GM18511 (cell line): Measurements from ENCODE around the gene PARD3B.

ENCODE experiments used
- ATAC-seq: cut with Tn5 transposase; IDR thresholded peaks from one replicate; pipeline ENCODE4 v1.9.1; 2021; ENCODE audit warnings: mild to moderate bottlenecking, moderate library complexity; ENCODE audit not compliant: unreplicated experiment

Gene PARD3B

GRCh38 chr2:205656461-205656860, 1111.2 kb downstream of the PARD3B start:
- ATAC-seq, result no peak

GRCh38 chr2:205656941-205657340, 1111.7 kb downstream of the PARD3B start:
- ATAC-seq, result no peak

- no peak for ATAC-seq
These were observed 1112.3 kb downstream of the PARD3B start for GRCh38 chr2:205657579-205657978.

DNA sequence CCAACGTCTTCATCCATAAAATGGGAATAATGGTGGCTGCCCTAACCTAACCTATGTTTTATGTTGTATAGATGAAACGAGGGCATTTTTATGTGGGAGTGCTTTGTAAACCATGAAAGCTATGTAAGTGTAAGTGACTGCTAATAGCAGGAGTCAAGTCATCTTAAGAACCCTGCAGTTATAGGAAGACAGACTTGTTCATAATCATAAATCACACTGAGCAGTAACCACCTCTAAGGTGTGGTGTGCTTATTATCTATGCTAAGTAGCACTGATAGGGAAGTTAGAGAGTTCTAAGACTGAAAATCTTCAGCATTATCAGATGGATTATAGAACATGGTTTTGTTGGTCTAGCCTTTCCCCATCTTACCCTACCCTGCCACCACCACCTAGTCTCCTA, 1112.8 kb downstream of the PARD3B start:
- no peak for ATAC-seq

- ATAC-seq, result no peak
These were observed 1113.3 kb downstream of the PARD3B start for GRCh38 chr2:205658572-205658971.

DNA sequence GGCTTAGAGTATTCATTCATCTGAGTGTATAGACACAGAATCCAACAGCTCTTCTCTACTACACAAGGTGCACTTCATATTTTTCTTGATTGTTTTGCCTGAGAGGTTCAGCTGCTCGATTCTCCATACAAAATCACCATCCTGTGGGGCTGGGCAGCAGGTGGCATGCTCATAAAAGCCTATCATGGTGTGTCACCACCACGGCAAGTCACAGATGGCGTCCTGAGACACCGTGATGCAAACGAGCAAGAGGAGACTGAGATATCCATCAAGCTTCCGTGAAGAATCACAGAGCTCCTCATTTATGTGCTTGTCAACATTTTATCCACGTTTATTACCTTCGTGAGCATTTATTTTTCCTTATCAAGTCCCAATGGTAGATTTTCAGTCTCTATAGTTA, 1114.6 kb downstream of the PARD3B start:
- no peak for ATAC-seq

DNA sequence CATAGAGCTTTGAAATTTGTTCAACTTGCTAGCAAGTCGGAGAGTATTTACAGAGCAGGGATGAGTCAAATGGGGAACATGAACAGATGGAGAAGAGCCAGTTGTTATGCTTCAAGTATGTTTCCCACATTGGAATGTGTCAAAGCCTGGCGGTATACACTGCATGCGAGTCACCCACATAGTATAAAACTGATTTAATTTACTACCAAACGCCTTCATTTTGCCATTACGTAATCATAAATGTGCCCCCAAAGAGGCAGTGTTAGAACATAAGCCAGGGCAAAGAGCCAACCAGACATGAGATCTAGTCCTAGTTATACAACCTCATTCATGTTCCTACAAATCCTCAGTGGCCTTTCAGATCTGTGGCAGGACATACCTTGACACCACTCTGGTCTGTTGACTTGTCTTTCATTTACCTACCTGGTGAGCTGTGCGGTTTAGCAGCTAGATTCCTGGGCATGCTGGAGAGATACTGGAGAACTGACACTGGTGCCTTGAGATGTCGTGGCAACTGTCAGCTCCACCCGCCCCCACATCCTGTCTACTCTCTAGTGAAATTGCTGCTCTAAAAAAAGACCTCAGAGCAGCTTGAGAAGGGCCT, 1115.3 kb downstream of the PARD3B start:
- peak; percentile 90 for ATAC-seq

DNA sequence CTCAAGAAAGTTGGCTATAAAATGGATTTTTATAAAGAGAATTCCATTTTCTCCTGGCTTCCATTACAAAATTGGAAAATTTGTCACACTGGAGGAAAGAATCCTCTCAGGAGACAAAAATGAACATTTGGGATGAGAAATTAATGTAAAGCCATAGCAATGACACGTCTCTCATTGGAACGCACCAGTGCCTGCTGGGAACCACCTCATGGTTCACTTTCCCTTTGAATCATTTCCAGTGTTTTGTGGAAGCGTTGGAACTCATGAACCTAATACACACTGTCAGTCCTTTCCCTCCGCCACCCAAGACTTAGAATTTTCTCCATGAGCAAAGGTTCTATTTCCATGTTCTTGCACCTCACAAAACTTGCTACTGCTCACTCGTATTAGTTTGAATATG, 1116.0 kb downstream of the PARD3B start:
- no peak for ATAC-seq

DNA sequence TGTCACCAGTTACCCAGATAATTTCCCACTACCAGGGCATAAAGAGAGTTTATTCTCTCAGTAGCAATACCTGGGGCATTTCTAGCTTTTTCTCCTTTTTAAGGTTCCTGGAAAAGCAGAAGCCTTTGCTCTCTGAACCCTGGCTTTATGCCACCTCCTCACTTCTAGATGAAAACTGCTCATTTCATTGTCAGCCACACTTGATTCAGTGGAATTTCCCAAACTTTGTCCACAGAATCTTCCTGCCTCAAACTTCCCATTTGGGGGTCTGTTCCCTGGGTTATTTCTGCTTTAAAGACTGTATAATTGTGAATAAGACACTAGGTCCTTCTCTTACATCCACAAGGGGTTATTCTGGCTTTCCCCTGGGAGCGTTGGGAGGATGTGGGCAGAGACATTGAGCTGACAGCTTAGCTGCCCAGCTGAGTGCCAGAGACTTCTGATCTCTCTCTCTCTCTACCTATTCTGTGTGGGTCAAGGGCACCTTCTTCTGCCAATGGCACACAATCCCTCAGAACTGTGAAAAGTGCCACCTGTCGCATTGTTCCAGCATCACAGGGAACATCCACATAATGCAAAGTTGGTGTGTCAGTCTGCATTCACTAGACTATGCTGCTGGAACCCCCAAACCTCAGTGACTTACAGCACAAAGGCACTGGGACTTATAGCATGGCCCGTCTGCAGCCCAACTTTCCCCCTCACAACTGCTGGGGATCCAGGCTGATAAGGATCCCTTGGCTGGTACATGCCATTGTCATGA, 1117.1 kb downstream of the PARD3B start:
- no peak for ATAC-seq

- no peak for ATAC-seq
These were observed 1120.5 kb downstream of the PARD3B start for GRCh38 chr2:205665791-205666190.
